Colonic mucosa (tissue), 4 donors: ENCODE data around the gene RAD9A. TPM values are rescaled to one million over a fixed set of nuclear protein-coding genes. Genes with fewer than 3 reads are reported as not detected.

Experiments used
- DNase-seq: peaks from one replicate; pipeline ENCODE4 v3.0.0-alpha.2; 2020
- H3K27ac ChIP-seq: fragments of 200-600 bp; one replicate; pipeline ENCODE4 v1.8.0; 2021
- H3K27me3 ChIP-seq: fragments of 200-600 bp; one replicate; pipeline ENCODE4 v1.8.0; 2021
- H3K36me3 ChIP-seq: fragments of 200-600 bp; one replicate; pipeline ENCODE4 v1.8.0; 2021
- H3K4me1 ChIP-seq: fragments of 200-600 bp; one replicate; pipeline ENCODE4 v1.8.0; 2021; ENCODE audit warnings: mild to moderate bottlenecking
- H3K4me3 ChIP-seq: fragments of 200-600 bp; one replicate; pipeline ENCODE4 v1.8.0; 2021
- H3K9ac ChIP-seq, 2 donors: one replicate each; pipeline ENCODE4 v1.7.0; 2013; ENCODE audit warnings: control low read depth in 2 of 2, low read depth in 2 of 2, low read length in 2 of 2
- H3K9me3 ChIP-seq: fragments of 200-600 bp; one replicate; pipeline ENCODE4 v1.8.0; 2021
- intact Hi-C: fragments of 100-400 bp; cut with DNase I; formaldehyde crosslinking; loops from one replicate; pipeline ENCODE4 v1.14.1; 2022
- total RNA-seq, 2 donors: library from RNA; stranded (reverse); fragmentation: NEBNext Ultra II Directional in 1 of 2; extraction: Animal tissue kit (Norgen Biotek cat#: 25700) in 1 of 2; gene quantifications; one replicate each; pipeline ENCODE4 v1.2.1, GENCODE V29; 2021
- TF ChIP-seq, protein P1 (sequence below): fragments of 200-600 bp; IDR thresholded peaks from one replicate; pipeline ENCODE4 v1.8.0; 2022; ENCODE audit warnings: antibody characterized with exemption, mild to moderate bottlenecking
- donor health status: healthy.
- donor health status: DM: no; HTN: no; CAD: no.
- donor health status: DM: no; HTN: no; CAD: no.

RAD9A gene
- total RNA-seq, 2 donors from 2014 or later: 21.8 to 35.1 TPM

DNA sequence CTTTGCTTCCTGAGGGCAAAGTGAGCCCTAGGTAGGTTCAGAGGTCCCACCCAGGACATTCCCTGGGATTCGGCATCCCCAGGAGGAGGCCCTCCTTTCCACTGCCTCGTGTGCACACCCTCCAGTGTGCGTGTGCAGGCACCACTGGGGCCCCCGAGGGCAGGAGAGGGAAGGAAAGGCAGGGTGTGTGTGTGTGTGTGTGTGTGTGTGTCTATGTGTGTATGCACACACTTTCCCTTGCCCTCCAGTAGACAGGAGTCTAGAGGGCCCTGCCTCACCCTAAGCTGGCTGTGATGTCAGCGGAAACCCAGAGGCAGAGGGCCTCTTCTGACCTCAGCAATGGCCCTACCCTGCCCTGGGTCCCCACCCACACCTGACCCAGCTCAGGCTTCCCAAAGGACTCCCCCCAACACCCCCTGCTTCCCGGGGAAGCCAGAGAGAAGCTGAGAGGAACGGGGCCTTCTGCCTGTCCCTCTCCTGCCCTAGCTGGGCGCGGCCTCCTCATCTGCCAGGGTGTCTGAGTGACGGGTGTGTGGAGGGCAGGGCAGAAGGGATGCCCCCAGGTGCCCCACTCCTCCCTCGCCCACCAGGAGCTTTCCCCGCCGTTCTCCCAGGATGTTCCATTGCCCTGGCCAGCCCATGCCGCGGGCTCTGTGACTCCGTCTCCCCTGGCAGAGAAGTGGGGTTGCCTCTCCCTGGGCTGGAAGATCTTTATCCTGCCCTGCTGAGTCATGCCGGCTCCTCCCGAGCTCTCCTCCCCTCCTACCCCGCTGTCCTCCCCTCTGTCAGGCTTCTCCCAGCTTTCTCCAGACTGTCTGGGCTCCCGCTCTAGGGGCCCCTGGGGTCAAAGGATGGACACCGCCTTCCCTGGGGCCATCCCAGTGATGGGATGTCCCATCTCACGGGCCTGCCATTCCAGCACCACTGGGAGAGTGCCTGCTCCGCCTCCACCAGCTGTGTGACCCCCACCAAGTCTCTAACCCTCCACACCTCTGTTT is 12.4 kb upstream of the RAD9A start:
- Histone ChIP-seq H3K4me3 (no peak overlapping the region), H3K36me3 (no peaks in the 10 kb centered on the region), H3K4me1 (peaks cover 9% of the 10 kb centered on the region), H3K9ac (no peak overlapping the region), H3K27ac (no peak overlapping the region), H3K27me3 (no peaks in the 10 kb centered on the region), H3K9me3 (no peaks in the 10 kb centered on the region)
- intact Hi-C loops: loop anchor here (5.0 kb wide), 2 partner anchors 32 to 112 kb away; partner anchors contain the start of gene GRK2
- TF ChIP-seq, protein P1, sequence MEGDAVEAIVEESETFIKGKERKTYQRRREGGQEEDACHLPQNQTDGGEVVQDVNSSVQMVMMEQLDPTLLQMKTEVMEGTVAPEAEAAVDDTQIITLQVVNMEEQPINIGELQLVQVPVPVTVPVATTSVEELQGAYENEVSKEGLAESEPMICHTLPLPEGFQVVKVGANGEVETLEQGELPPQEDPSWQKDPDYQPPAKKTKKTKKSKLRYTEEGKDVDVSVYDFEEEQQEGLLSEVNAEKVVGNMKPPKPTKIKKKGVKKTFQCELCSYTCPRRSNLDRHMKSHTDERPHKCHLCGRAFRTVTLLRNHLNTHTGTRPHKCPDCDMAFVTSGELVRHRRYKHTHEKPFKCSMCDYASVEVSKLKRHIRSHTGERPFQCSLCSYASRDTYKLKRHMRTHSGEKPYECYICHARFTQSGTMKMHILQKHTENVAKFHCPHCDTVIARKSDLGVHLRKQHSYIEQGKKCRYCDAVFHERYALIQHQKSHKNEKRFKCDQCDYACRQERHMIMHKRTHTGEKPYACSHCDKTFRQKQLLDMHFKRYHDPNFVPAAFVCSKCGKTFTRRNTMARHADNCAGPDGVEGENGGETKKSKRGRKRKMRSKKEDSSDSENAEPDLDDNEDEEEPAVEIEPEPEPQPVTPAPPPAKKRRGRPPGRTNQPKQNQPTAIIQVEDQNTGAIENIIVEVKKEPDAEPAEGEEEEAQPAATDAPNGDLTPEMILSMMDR: no peak
- no peak for DNase-seq

DNA sequence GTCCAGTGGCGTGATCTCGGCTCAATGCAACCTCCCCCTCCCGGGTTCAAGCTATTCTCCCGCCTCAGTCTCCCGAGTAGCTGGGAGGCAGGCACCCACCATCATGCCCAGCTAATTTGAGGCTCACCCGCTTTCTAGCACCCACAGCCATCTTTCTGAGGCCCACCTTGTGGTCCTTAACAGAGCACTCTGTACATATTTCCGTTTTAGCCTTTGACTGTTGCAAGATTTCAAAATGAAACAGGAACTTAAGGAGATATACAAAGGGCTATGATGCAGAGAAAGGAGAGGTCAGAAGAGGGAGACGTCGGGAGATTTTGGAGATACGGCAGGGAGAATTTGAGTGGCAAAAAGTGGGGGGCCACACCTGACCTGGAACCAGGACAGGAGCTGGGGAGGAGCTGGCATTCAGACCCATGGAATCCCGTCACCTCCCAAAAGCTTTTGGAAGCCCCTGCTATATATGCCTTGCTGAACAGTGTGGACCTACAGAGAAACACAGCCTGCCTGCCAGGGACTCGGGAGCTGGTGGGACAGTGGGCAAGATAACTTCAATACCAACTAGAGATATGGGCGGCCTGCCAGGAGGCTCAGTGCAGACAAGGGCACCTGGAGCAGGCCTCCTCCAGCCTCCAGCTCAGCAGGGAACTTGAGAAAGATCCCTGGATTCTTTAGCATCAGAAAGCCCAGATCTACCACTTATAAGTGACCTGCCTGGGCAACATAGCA is 10.4 kb upstream of the RAD9A start:
- H3K27ac ChIP-seq: no peak overlapping the region

DNA sequence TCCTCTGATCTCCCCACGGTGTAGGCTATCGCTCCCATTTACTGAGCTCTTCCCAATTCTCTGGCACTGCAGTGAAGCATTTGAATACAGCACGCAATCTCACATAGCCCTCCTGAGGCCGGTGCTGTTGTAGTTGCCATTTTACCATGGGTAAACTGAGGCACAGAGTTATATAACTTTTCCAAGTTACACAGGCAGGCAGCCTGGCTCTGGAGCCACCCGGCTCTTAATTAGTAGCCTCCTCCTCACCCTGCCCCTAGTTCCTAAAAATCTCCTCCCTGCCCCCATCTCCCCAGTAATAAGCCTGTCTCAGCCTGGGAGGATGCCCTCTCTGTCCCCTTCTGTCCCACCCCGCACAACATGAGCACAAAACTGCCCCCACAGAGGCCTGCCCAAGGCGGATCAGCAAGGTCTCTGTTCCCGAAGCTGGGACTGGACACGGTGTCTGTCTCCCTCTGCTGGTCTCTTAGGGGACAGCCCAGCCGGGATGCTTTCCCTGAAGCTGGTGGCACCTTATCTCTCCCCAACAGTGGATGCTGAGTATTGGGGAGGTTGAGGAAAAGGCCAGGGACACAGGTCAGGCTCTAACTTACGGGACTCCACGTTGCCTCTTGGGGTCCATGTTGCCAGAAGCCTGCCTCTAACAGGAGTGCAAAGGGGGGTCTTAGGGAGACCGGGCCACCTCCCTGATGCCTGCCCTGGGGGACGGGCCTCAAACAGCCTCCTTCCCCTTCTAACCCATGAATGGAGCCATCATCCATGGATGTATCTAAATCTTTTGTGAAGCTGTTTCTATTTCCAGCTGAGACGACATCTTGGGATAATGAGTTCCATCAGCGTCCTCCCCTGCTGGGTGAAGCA is 9.3 kb upstream of the RAD9A start:
- H3K9me3 ChIP-seq: no peaks in the 10 kb centered on the region
- intact Hi-C loops: loop anchor here (5.0 kb wide), 2 partner anchors 35 to 115 kb away; partner anchors contain the start of gene GRK2
- no peaks in the 10 kb centered on the region for H3K27me3 ChIP-seq
- no peaks in the 10 kb centered on the region for H3K36me3 ChIP-seq
- H3K9ac ChIP-seq: peak overlapping the region in 1 of 2 donors; percentile 55
- TF ChIP-seq, protein P1: peak; percentile 95
- no peak overlapping the region for H3K4me3 ChIP-seq
- H3K4me1 ChIP-seq: peaks cover 4% of the 10 kb centered on the region
- no peak overlapping the region for H3K27ac ChIP-seq
- peak; percentile 88 for DNase-seq

More for the DNA sequence above, 10.4 kb upstream of the RAD9A start:
- intact Hi-C loops: loop anchor here (5.0 kb wide), 2 partner anchors 34 to 114 kb away; partner anchors contain the start of gene GRK2
- H3K36me3 ChIP-seq: no peaks in the 10 kb centered on the region
- H3K4me1 ChIP-seq: peaks cover 4% of the 10 kb centered on the region
- H3K9me3 ChIP-seq: no peaks in the 10 kb centered on the region
- H3K4me3 ChIP-seq: no peak overlapping the region
- peak; percentile 33 for DNase-seq
- H3K27me3 ChIP-seq: no peaks in the 10 kb centered on the region
- TF ChIP-seq, protein P1: no peak
- no peak overlapping the region for H3K9ac ChIP-seq

DNA sequence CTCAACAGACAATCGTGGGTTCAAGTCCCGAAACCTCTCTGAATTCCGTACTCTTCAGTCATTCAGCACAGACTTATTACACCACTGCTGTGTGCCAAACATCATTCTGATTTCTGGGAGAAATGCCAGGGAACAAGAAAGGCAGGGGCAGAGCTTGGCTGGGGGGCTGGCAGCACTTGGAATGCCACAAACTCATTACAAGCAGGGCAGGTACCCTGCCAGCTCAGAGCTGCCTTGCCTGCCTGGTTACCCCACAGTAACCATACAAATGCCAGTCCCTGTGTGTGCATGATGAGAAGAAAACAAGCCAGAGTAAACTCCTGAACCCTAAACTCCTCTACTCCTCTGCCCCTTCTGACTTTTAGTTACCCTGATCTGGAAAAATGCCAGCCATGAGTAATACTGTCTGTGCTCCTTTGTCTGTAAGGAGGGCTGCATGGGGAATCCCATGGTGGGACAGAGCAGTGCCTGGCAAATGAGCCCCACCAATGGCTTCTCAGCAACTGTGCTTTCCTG is 6.9 kb upstream of the RAD9A start:
- Histone ChIP-seq H3K9ac (peak overlapping the region in 1 of 2 donors; percentile 34), H3K4me3 (no peak overlapping the region), H3K4me1 (no peaks in the 10 kb centered on the region), H3K27me3 (no peaks in the 10 kb centered on the region), H3K9me3 (no peaks in the 10 kb centered on the region), H3K36me3 (no peaks in the 10 kb centered on the region), H3K27ac (no peak overlapping the region)
- intact Hi-C loops: loop anchor here (5.0 kb wide), 2 partner anchors 38 to 118 kb away; partner anchors contain the start of gene GRK2
- TF ChIP-seq, protein P1: no peak
- DNase-seq: no peak
